ENCODE measurements around the gene PDIA3. TPM values are rescaled to one million over a fixed set of nuclear protein-coding genes. Genes with fewer than 3 reads are reported as not detected.

Gene PDIA3
- total RNA-seq, 1 experiment from 2014 or later, result 538 TPM

- Histone ChIP-seq H3K27me3 (ENCODE audit: control insufficient read depth, insufficient read depth, low read length) (no peaks in the 10 kb centered on the region), H3K27ac (ENCODE audit: low read length) (no peak overlapping the region), H3K4me3 (ENCODE audit: low read depth in 2 of 2, low read length in 2 of 2) (no peak overlapping the region), H3K36me3 (ENCODE audit: control insufficient read depth, insufficient read depth, low read length) (peaks cover 38% of the 10 kb centered on the region), H3K4me1 (ENCODE audit: control insufficient read depth, insufficient read depth, low read length) (no peaks in the 10 kb centered on the region), H3K9me3 (ENCODE audit: control insufficient read depth, insufficient read depth, low read depth, low read length) (no peaks in the 10 kb centered on the region)
- DNase-seq (ENCODE audit: low read depth, low spot score) (no peak), ATAC-seq (no peak)
- no TSS peak for BruUV-seq (replicated peaks)
- TF ChIP-seq SIN3A (IDR thresholded peaks at IDR 0.05; ENCODE audit: borderline replicate concordance, insufficient read depth, low read depth, low read length) (no peak), REST (IDR thresholded peaks at IDR 0.05; ENCODE audit: insufficient read depth in 1 of 2, low read depth in 2 of 2, low read length in 1 of 2) (no peak), POLR2AphosphoS5 (IDR thresholded peaks at IDR 0.05; ENCODE audit: low read depth, low read length) (no peak), CTCF (IDR thresholded peaks at IDR 0.05) (no peak), TCF7L2 (IDR thresholded peaks at IDR 0.05; ENCODE audit: low read depth, low read length) (no peak)
- intact Hi-C loops (cut with micrococcal nuclease; ENCODE audit: unreplicated experiment) (no loop called here), in situ Hi-C loops (cut with HindIII; ENCODE audit: low pct_unique_long_range_greater_than_20kb, low sequenced_read_pairs) (no loop called here)
- POLR2A ChIA-PET, result no interaction called here
- CTCF ChIA-PET, result interaction anchor here (1.1 kb wide), 1 partner anchor 407 kb away, joined by 3 read pairs; no protein-coding TSS in a partner anchor
These were observed 17.7 kb downstream of the PDIA3 start for GRCh38 chr15:43763819-43764446.

GRCh38 chr15:43769584-43770228 is 23.5 kb downstream of the PDIA3 start:
- TF ChIP-seq SIN3A (IDR thresholded peaks at IDR 0.05; ENCODE audit: borderline replicate concordance, insufficient read depth, low read depth, low read length) (no peak), CTCF (IDR thresholded peaks at IDR 0.05) (peak; percentile 89)
- Histone ChIP-seq H3K9me3 (ENCODE audit: control insufficient read depth, insufficient read depth, low read depth, low read length) (no peaks in the 10 kb centered on the region), H3K27me3 (ENCODE audit: control insufficient read depth, insufficient read depth, low read length) (no peaks in the 10 kb centered on the region), H3K4me3 (ENCODE audit: low read depth in 2 of 2, low read length in 2 of 2) (no peak overlapping the region), H3K27ac (ENCODE audit: low read length) (no peak overlapping the region), H3K4me1 (ENCODE audit: control insufficient read depth, insufficient read depth, low read length) (no peaks in the 10 kb centered on the region), H3K36me3 (ENCODE audit: control insufficient read depth, insufficient read depth, low read length) (peaks cover 47% of the 10 kb centered on the region)
- POLR2A ChIA-PET, result interaction anchor here (0.7 kb wide), 1 partner anchor 23 kb away, joined by 3 read pairs; no protein-coding TSS in a partner anchor
- ATAC-seq (peak; percentile 41; the same call in 1 of the 2 replicates), DNase-seq (ENCODE audit: low read depth, low spot score) (peak; percentile 65)
- intact Hi-C loops (cut with micrococcal nuclease; ENCODE audit: unreplicated experiment), result no loop called here
- in situ Hi-C loops (cut with HindIII; ENCODE audit: low pct_unique_long_range_greater_than_20kb, low sequenced_read_pairs), result no loop called here
- CTCF ChIA-PET, result no interaction called here
- BruUV-seq (replicated peaks), result no TSS peak

Data from Panc1 (cell line).